Gastrocnemius medialis (tissue), 4 donors: Measurements from ENCODE around the gene KPNA2.

ENCODE experiments used
- CTCF ChIP-seq, 5 experiments: fragments of 450-650 bp in 3 of 5; fragments of 200-600 bp in 2 of 5; sonication (generic) in 2 of 5; IDR thresholded peaks in 4 of 5; conservative IDR thresholded peaks in 1 of 5; 1 replicate in 4 of 5; 2 replicates in 1 of 5; pipeline ENCODE4 v1.5.1; 2016 to 2019; ENCODE audit warnings: antibody characterized with exemption in 5 of 5, mild to moderate bottlenecking in 3 of 5, moderate library complexity in 3 of 5
- POLR2A ChIP-seq, 2 donors: fragments of 450-650 bp; IDR thresholded peaks; one replicate each; pipeline ENCODE4 v1.6.1; 2017; ENCODE audit warnings: antibody characterized with exemption in 2 of 2, mild to moderate bottlenecking in 2 of 2, moderate library complexity in 2 of 2

GRCh38 chr17:67994817-67995569 is 40.5 kb upstream of the KPNA2 start:
- no peak for TF ChIP-seq CTCF (IDR thresholded peaks at IDR 0.05 in 4 of 5, conservative IDR thresholded peaks at IDR 0.05 in 1 of 5)
- TF ChIP-seq POLR2A (IDR thresholded peaks at IDR 0.05), result no peak
